ENCODE results near the gene OR10A6.

DNA sequence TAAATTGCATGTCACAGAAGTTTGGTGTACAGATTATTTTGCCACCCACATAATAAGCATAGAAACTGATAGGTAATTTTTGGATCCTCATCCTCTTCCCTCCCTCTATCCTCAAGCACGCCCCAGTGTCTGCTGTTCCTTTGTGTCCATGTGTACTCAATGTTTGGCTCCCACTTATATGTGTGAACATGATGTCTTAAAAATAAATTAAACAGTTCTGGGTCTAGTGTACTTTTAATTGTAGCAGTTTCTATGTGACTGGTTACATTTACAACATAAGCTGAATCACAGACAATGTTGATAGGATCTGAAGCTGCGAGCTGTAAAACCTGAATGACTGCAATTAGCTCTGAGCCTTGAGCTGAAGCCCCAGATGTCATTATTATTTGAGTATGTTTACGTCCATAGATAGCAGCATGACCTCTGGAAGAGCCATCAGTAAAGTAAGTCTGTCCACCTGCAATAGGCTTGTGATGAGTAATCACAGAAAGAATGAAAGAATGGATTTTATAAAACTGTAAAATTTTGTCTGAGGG is 29.7 kb downstream of the OR10A6 start:
- TF ChIP-seq POLR2A (IDR thresholded peaks at IDR 0.05; ENCODE audit: low read length) (no peak), GATA1 (IDR thresholded peaks at IDR 0.05; ENCODE audit: low read depth, low read length) (no peak)
